GM18868 (cell line): Measurements from ENCODE around the gene TBL2.
"Not testable (repeated sequence)": the region's sequence is repeated elsewhere in the genome, so short reads cannot be mapped to it uniquely, and the experiment has no call there.

ENCODE experiments used
- ATAC-seq: cut with Tn5 transposase; IDR thresholded peaks from one replicate; pipeline ENCODE4 v1.9.1; 2021; ENCODE audit warnings: mild to moderate bottlenecking, moderate library complexity; ENCODE audit not compliant: unreplicated experiment

Gene TBL2

GRCh38 chr7:73606801-73607691 lies 28.7 kb upstream of the TBL2 start:
- ATAC-seq = no peak

GRCh38 chr7:73605601-73606220 lies 27.3 kb upstream of the TBL2 start:
- ATAC-seq = no peak

DNA sequence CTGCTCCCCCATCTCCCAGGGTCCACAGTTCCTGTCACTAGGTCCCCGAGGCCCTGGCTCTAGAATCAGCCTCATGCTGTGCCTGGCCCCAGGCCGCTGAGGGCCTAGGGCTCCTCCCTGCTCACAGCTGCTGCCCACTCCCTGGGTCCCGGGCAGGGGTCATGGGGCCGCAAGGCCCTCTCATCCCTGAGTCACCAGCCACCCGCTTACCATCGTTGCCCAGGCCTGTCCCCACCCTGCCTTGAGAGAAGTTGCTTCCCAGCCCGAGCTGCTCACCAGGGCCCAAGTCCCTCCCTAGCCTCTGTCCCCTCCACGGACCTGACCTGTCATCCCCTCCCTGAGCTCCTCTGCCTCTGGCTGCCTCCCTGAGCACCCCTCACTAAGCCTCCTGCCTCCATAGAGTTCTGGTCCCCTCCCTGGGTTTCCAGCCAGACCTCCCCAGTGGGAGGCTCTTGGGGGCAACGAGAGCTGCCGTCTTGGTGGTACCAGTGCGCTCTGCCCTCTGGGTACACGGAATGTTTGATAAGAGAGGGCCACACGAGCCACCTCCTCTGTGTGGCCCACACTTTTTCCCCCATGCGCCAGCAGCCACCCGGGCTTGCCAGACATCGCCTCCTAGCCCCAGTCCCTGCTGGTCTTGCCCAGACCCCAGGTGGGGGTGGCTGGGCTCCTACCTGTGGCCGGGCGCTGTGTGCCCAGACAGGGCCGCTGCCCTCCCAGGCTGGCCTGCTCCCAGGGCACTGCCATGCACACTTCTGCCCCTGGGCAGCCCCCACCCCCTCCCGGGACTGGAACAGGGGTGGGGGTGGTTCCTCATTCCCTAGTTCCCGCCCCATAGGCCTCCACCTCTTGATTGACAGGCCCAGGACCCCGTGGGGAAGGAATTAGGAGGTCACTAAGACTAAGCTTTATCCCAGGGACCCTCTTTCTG lies 24.6 kb upstream of the TBL2 start:
- ATAC-seq = no peak

DNA sequence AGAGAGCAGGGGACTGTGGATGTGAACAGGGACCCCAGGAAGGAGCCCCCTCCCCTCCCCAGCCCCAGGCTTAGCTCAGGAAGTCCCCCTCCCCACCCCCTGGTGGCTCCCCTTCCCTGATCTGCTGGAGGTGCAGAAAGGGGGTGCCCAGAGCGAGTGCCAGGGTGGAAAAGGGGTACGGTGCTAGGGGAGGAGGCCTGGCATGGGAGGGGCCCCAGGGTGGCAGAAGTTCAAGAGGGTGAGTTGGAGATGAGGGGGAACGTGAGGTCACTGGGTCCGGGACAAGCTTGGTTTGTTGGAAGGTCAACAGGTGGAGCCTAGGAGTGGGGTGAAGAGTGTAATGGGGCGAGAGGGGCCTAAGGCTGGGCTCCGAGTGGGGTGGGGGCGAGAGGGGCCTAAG lies 21.5 kb upstream of the TBL2 start:
- ATAC-seq = no peak

- no peak for ATAC-seq
Observed at GRCh38 chr7:73599151-73599882, 20.9 kb upstream of the TBL2 start.

DNA sequence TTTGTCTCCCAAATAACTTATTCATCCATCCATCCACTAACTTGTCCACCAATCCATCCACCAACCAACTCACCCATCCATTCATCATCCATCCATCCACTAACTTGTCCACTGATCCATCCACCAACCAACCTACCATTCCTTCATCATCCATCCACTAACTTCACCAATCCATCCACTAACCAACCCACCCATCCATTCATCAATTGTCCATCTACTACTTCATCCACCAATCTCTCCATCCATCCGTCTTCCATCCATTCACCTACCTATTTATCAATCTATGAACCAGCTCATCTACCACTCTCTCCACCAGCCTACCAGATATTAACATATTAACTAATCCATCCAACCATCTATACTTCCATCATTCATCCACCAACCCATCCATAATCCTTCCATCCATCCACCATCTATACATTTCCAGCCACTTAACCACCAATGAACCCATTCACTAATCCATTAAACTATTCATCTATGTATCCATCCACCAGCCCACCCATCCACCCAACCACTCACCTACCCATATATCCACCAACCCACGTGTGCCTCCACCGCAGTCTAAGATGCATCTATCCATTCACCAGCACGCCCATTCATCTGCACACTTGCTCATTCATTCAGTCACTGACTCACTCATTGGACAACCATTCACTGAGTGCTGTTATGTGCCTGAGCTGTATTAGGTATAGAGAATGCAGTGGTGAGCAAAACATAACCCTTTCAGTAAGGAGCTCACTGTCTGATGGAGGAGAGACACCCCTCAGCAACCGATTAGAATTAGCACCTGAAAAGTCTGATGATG lies 19.8 kb upstream of the TBL2 start:
- ATAC-seq = no peak

- no peak for ATAC-seq
Observed at GRCh38 chr7:73596191-73597065, 18.0 kb upstream of the TBL2 start.

GRCh38 chr7:73595358-73595757 lies 17.0 kb upstream of the TBL2 start:
- no peak for ATAC-seq

DNA sequence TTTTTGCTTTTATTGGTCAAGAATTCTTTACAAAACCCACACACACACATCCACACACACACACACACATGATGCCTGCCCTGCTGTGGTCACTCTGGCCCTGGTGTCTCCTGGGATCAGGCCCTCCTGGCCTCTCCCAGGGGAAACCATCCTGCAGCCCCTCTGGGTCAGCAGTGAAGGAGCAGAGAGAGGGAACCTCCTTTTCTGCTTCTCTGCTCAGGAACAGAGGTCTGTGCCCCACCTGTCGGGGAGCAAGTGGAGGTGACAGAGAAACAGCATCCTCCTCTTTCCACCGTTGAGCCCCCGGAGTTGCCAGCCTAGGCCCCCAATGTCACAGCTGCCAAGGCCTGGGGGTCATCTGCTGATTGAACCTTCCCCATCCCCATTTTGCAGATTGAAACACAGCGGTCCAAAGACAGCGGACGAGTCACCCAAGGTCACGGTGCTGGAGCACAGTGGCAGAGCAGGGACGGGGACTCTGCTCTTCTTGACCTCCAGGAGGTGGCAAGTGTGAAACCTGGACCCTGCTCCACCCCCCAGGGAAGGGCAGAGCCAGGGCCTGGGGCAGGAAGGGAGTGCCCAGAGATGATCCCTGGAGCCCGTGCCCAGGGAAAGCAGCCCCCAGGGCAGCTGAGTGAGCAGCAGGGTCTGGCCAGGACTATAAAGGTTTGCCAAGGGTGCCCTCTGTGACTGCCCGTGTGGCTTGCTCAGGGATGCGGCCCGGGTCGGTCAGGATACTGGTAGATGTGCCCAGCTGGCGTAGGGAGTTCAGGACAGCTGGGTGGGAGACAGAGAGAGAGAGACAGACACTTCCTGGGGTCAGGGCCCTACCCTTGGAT lies 15.0 kb upstream of the TBL2 start:
- ATAC-seq = no peak

- ATAC-seq = no peak
Observed at GRCh38 chr7:73586911-73587310, 8.5 kb upstream of the TBL2 start.

- ATAC-seq = no peak
Observed at GRCh38 chr7:73585196-73585595, 6.8 kb upstream of the TBL2 start.

DNA sequence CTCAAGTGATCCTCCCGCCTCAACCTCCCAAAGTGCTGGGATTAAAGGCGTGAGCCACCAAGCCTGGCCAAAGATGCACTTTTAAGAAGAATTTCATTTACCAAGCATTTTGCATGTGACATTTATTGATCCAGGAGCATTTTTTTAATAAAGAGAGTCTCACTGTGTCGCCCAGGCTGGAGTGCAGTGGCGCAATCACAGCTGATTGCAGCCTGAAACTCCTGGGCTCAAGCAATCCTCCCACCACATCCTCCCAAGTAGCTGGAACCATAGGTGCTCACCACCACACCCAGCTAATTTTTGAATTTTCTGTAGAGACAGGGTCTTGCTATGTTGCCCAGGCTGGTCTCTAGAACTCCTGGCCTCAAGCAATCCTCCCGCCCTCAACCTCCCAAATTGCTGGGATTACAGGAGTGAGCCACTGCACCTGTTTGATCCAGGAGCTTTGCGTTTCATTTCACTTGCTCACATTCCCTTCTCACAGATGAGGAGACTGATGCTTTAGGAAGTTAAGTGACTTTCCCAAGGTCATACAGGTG lies 4.4 kb upstream of the TBL2 start:
- ATAC-seq = no peak

GRCh38 chr7:73581006-73581405 lies 2.6 kb upstream of the TBL2 start:
- not testable (repeated sequence) for ATAC-seq

- ATAC-seq = peak; percentile 20
Observed at GRCh38 chr7:73577627-73578341, 595 bp downstream of the TBL2 start.

GRCh38 chr7:73573791-73574190 lies 4.6 kb downstream of the TBL2 start:
- ATAC-seq = no peak

DNA sequence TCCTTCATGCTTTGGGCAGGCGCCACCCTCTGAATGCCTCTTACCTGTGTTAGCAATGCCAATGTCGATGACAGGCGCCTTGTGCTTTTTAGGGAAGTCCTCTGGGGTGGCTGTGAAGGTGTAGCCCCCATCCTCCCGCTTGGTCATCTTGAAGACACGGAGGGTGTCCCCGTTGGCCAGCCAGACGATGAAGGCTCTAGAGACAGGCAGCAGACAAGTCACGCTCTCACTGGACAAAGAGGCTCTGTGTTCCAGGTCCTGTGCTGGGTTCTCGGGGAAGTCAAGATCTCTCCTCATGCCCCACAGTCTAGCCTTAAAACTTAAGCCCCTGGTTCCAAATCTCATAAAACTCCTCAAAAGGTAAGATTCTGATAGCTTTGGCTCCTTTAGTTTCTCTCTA lies 5.1 kb downstream of the TBL2 start:
- ATAC-seq = no peak

GRCh38 chr7:73572767-73573186 lies 5.6 kb downstream of the TBL2 start:
- ATAC-seq = no peak
